Measurements from ENCODE around the gene FGF11.

Gene FGF11

GRCh38 chr17:7408863-7409262, 30.4 kb upstream of the FGF11 start:
- no peak for DNase-seq

GRCh38 chr17:7409716-7410115, 29.6 kb upstream of the FGF11 start:
- DNase-seq = no peak

DNA sequence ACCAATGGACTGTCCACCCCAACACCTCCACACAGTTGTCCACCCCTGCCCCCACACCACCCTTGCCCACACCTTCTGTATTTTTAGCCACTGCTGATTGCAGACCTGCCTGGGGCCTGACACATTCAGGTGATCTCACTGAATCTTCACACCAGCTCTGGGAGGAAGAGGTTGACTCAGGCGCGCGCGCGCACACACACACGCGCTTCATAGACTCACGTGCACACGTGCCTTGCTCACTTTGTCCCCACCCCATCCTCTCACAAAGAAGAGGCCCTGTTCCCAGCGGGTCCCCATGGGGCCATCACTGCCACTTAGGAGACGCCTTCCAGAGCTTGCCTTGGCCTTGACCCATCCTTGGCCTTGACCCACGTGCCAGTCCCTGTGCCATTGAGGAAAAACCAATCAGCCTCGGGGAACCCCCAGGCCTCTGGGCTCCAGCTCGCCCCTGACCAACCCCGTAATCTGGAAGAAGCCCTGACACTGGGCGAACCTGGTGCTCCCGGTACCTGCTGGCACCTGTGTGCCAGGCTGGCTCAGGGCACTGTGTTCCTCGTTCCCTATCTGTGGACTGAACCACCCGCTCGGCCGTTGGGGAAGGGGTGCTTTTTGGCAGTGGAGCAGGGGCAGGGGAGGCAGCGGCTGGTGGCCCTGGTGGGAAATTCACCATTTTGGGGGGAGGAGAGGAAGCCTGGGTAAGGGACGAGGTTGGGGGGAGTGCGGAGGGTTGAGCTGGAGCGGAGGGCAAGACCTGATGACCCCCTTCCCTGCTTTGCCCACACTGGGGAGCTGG, 28.5 kb upstream of the FGF11 start:
- DNase-seq = no peak

DNA sequence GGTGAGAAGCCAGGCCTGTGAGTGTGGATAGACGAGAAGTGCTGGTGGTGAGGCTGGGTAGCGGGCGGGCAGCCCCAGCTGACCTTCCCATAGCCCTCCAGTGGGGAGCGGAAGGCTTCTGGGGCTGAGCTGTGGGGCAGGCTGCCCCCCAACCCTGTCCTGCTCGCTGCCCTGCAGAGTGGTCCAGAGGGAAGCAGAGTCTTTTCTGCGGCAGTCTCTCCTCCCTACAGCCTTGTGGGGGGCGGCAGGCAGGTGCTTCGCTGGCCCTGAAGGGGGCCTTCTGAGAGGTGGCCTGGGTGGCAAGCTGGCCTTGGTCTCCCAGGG, 27.9 kb upstream of the FGF11 start:
- no peak for DNase-seq

DNA sequence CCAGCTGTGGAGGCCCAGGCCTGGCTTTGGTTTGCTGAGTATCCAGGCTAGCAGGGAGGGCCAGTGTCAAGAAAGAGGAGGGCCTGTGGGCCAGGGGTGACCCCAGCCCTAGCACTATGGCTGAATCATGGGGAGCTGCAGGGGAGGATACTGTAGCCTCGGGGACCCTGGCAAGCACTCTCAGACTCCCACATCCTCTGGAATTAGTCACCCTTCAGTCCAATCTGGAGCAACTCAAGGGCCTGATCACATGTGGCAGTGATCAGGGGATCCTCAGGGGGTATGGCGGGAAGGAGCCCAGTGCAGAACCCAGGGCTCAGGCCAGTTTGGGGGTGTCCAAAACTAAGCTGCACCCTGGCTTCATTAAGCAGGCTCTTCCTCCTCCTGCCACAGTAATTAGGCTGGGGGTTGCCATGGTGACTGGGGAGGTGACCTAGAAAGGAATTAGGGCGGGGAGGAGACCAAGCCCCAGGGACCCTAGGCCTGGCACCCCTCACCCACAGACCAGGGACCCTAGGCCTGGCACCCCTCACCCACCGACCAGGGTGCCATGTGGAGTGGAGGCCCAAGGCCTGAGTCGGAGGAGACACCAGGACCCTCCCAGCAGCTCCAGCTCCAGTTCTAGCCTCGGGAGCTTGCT, 25.8 kb upstream of the FGF11 start:
- no peak for DNase-seq

DNA sequence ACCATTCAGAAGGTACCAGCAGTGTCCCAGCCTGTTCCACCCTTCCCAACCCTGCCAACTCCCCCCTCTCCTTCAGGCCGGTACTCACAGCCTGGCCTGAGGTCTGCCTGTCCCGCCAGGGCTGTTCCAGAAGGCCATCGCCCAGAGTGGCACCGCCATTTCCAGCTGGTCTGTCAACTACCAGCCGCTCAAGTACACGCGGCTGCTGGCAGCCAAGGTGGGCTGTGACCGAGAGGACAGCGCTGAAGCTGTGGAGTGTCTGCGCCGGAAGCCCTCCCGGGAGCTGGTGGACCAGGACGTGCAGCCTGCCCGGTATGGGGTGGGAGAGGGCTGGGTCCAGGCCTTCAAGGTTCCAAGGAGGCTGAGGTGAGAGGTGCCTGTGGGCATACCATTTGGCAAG, 24.5 kb upstream of the FGF11 start:
- DNase-seq = no peak

DNA sequence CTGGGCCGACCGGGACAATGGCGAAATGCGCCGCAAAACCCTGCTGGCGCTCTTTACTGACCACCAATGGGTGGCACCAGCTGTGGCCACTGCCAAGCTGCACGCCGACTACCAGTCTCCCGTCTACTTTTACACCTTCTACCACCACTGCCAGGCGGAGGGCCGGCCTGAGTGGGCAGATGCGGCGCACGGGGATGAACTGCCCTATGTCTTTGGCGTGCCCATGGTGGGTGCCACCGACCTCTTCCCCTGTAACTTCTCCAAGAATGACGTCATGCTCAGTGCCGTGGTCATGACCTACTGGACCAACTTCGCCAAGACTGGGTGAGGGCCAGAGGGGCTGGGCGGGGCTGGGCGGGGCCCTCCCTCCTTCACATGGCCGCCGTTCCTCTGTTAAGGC, 23.5 kb upstream of the FGF11 start:
- DNase-seq = no peak

GRCh38 chr17:7416323-7416722, 23.0 kb upstream of the FGF11 start:
- DNase-seq = no peak

- no peak for DNase-seq
Observed at GRCh38 chr17:7417056-7417655, 22.2 kb upstream of the FGF11 start.

GRCh38 chr17:7418472-7419152, 20.7 kb upstream of the FGF11 start:
- DNase-seq = no peak

- no peak for DNase-seq
Observed at GRCh38 chr17:7419819-7420610, 19.3 kb upstream of the FGF11 start, which contains the start of gene SPEM1. Gene SPEM1 (plus strand): TSS chr17:7420324. CDS start chr17:7420385, 61 bp downstream.

- DNase-seq = no peak
Observed at GRCh38 chr17:7421186-7421585, 18.1 kb upstream of the FGF11 start.

DNA sequence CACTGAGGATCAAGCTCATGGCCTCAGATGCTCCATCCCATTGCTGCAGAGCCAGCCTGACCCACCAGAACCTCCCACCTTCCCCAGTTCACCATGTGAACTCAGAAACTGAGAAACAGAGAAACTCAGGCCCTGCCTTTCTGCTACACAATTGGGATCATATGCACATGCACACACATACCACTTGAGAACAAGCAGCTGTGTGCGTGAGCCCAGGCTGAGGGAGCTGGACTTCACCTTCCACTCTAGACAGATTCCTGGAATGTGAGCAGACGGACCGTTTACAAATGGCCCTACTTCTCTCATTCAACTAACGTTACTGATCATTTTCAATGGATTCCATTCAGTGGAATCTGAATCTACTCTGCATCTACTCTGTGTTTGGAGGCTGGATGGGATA, 15.6 kb upstream of the FGF11 start:
- DNase-seq = no peak

DNA sequence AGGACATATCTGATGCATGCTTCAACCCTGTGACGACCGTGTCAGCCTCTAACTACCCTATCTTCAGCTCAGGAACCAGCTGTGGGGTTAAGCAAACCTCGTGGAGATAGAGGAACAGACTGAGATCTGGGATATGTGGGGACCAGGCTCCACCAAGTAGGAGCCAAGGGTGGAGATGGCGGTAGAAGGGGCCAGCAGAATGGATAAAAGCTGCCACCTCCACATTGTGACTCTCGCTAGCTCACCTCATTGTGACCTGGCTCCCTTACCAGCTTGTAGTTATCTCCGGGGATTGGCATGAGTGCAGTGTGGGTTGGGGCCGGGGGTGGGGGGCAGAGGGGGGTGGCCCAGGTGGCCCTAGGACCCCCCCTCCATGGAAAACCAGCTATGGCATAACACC, 14.0 kb upstream of the FGF11 start, which contains the start of gene SPEM2:
Gene SPEM2, plus strand, starts transcription at position 301 of the 400 bp plus-strand sequence. Its CDS starts 73 bp downstream, at position 374.
- no peak for DNase-seq

- no peak for DNase-seq
Observed at GRCh38 chr17:7425756-7426155, 13.6 kb upstream of the FGF11 start.

DNA sequence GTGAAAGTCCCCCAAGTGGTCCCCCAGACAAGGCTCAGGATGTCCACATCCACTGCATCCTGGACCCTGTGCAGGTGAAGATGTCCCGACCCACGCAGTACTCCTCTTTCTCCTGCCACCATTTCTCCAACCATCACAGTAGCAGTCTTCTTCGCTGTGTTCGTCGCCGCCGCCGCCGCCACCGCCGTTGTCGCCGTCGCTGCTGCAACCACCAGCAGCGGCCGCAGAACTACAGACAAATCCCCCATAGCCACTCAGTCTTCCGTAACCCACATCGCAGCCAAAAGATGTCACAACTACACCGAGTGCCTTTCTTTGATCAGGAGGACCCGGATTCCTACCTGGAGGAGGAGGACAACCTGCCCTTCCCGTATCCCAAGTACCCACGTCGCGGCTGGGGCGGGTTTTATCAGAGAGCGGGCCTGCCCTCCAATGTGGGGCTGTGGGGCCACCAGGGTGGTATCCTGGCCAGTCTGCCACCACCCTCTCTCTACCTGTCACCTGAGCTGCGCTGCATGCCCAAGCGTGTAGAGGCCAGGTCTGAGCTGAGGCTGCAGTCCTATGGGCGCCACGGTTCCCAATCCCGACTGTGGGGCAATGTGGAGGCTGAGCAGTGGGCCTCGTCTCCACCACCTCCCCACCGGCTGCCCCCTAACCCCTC, 13.0 kb upstream of the FGF11 start:
- DNase-seq = no peak

- DNase-seq = no peak
Observed at GRCh38 chr17:7426896-7427489, 12.3 kb upstream of the FGF11 start.

DNA sequence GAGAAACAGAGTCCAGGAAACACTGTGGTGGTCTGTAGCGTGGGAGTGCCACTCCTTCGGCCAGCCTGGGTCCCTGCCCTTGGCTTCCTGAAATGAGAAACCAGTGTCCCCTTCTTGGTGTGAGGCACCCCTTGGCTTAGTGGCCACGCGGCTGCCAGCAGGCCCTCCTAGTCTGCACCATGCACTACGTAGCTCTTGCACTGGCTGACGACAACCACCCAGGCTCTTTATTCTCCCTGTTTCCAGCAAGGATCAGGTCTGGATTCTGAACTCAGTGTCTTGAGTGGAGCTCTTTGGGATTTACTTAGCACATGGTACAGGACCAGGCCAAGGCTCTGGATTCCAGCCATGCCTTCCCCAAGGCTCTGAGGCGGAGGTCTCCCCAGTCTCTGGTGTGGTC, 11.8 kb upstream of the FGF11 start:
- DNase-seq = no peak

DNA sequence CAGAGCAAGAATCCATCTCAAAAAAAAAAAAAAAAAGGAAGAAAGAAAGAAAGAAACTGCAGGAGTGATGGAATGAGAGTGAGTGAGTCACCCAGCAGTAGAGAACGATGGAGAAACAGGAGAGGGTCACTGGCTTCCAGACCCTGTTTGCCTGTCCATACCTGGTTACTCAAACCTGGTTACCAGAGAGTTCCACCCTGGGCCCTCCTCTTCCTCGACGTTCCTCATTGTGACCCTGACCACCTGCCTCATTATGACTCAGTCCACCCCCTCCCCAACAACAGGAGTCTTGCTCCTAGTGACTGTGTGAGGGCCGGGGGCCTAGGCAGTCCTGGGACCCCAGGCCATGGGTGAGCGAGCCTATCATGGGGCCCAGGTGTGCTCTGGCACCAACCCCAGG, 10.8 kb upstream of the FGF11 start, which contains the start of gene SPEM3:
Gene SPEM3, plus strand, starts transcription at position 301 of the 400 bp plus-strand sequence. Its CDS starts 46 bp downstream, at position 347.
- DNase-seq = no peak

- no peak for DNase-seq
Observed at GRCh38 chr17:7429722-7430121, 9.6 kb upstream of the FGF11 start.

DNA sequence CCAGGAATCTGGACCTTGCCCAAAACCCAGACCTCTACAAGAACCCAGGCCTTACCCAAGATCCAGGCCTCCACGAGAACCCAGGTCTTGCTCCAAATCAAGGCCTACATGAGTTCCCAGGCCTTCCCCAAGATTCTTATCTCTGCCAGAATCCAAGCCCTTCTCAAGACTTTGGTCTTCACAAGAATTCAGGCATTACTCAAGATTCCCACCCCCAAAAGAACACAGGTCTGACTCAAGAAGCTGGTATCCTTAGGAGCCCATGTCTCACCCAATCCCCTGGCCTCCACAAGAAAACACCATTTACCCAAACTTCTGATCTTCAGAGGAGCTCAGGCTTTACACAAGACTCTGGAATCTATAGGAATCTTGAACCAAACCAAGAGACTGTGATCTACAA, 8.1 kb upstream of the FGF11 start:
- no peak for DNase-seq

DNA sequence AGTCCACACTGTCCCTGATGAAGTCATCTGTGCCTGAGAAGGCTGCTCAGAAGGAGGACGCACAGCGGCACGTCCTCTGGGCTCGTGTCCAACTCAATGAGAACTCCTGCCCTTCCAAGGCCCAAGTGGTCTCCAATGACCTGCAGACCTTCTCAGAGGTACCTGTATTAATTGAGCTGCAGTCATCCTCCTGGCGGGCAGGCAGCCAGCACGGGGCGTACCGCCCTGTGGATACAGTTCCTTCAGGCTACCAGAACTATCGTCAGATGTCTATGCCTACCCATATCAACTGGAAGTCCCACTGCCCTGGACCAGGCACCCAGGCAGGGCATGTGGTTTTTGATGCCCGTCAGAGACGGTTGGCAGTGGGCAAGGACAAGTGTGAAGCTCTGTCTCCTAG, 7.0 kb upstream of the FGF11 start:
- no peak for DNase-seq
